GM12878 (cell line): Measurements from ENCODE around the gene CCN2. TPM values are rescaled to one million over a fixed set of nuclear protein-coding genes. Genes with fewer than 3 reads are reported as not detected.

ENCODE experiments used
- ATAC-seq: fragments of 200-7000 bp; cut with Tn5 transposase; 3 replicates; pipeline ENCODE4 v1.9.1; 2020; ENCODE audit warnings: mild to moderate bottlenecking, moderate library complexity
- BruUV-seq: library from RNA; stranded (reverse); fragments of 400-500 nt; replicated peaks from 2 replicates; lab custom pipeline; 2021; lab: Mats Ljungman, UMichigan
- CTCF ChIA-PET: fragments of 300-600 bp; sonication (Branson Sonifier 250); formaldehyde crosslinking; extraction: SDS; loops from one replicate; lab custom pipeline; 2021; ENCODE audit warnings: inconsistent platforms; lab: Yijun Ruan, JAX
- POLR2A ChIA-PET: fragments of 350-600 bp; formaldehyde crosslinking; extraction: SDS; loops from one replicate; lab custom pipeline; 2021; ENCODE audit warnings: inconsistent platforms; lab: Charles Lee
- RAD21 ChIA-PET: fragments of 300-600 bp; sonication (Branson Sonifier 250); formaldehyde crosslinking; loops from one replicate; lab custom pipeline; 2023; ENCODE audit warnings: antibody characterized with exemption; ENCODE audit not compliant: unreplicated experiment; lab: Charles Lee
- SMC1A ChIA-PET: fragments of 300-600 bp; sonication (Branson Sonifier 250); formaldehyde crosslinking; loops from one replicate; lab custom pipeline; 2023; ENCODE audit not compliant: unreplicated experiment, uncharacterized antibody; lab: Charles Lee
- DNase-seq: peaks from one replicate; pipeline ENCODE4 v3.0.0-alpha.2; 2011; ENCODE audit warnings: low read depth, low spot score
- FAIRE-seq: peaks from 3 replicates; lab custom pipeline; 2011; peaks lifted over from hg19 to GRCh38; lab: Jason Lieb, UNC
- H2AFZ ChIP-seq: 2 replicates; pipeline ENCODE4 v1.6.0; 2011; ENCODE audit warnings: low read depth, low read length, control low read depth; ENCODE audit not compliant: control insufficient read depth
- H3K27ac ChIP-seq: 2 replicates; pipeline ENCODE4 v1.5.1; 2011; ENCODE audit warnings: control low read depth; ENCODE audit not compliant: control insufficient read depth, insufficient read depth
- H3K27me3 ChIP-seq, 2 experiments: replicated peaks in 1 of 2; 2 replicates each; pipeline versions ENCODE4 v1.6.0 to v1.6.1; 2011; ENCODE audit warnings: low read length in 1 of 2; ENCODE audit not compliant: control insufficient read depth in 2 of 2, insufficient read depth in 2 of 2
- H3K36me3 ChIP-seq, 2 experiments: 2 replicates each; pipeline ENCODE4 v1.5.1; 2011; ENCODE audit warnings: low read length in 1 of 2; ENCODE audit not compliant: control insufficient read depth in 2 of 2, insufficient read depth in 2 of 2
- H3K4me1 ChIP-seq: 2 replicates; pipeline ENCODE4 v1.6.1; 2011; ENCODE audit warnings: mild to moderate bottlenecking, low read length, moderate library complexity, mixed read lengths; ENCODE audit not compliant: control insufficient read depth, insufficient read depth
- H3K4me2 ChIP-seq: 2 replicates; pipeline ENCODE4 v1.6.0; 2011; ENCODE audit warnings: control low read depth; ENCODE audit not compliant: control insufficient read depth, insufficient read depth
- H3K4me3 ChIP-seq: fragments of 200-600 bp; sonication (generic); 2 replicates; pipeline ENCODE4 v1.5.1; 2016
- H3K79me2 ChIP-seq: 2 replicates; pipeline ENCODE4 v1.6.0; 2011; ENCODE audit warnings: low read length; ENCODE audit not compliant: control insufficient read depth, insufficient read depth
- H3K9ac ChIP-seq: 2 replicates; pipeline ENCODE4 v1.8.0; 2011; ENCODE audit warnings: low read length, control low read depth, mixed read lengths; ENCODE audit not compliant: control insufficient read depth, insufficient read depth
- H3K9me3 ChIP-seq: replicated peaks from 3 replicates; pipeline ENCODE4 v1.5.1; 2011; ENCODE audit warnings: mild to moderate bottlenecking, low read length; ENCODE audit not compliant: control insufficient read depth, insufficient read depth
- H4K20me1 ChIP-seq: 2 replicates; pipeline ENCODE4 v1.6.0; 2011; ENCODE audit not compliant: control insufficient read depth, insufficient read depth
- BCL11A ChIP-seq: IDR thresholded peaks from 2 replicates; pipeline ENCODE4 v1.6.1; 2011; ENCODE audit warnings: low read depth, low read length
- FOS ChIP-seq: IDR thresholded peaks from 3 replicates; pipeline ENCODE4 v1.6.1; 2011; ENCODE audit warnings: borderline replicate concordance; ENCODE audit not compliant: insufficient read length; ENCODE audit errors: extremely low read depth
- MEF2B ChIP-seq: fragments of 450-650 bp; IDR thresholded peaks from 2 replicates; pipeline ENCODE4 v1.6.1; 2018; ENCODE audit warnings: mild to moderate bottlenecking, moderate library complexity; ENCODE audit not compliant: partially characterized antibody, poor library complexity, severe bottlenecking
- NFIC ChIP-seq: IDR thresholded peaks from 2 replicates; pipeline ENCODE4 v1.6.1; 2012; ENCODE audit warnings: low read depth, mild to moderate bottlenecking, inconsistent platforms, low read length, moderate library complexity
- RB1 ChIP-seq: fragments of 450-650 bp; formaldehyde crosslinking; IDR thresholded peaks from 2 replicates; pipeline ENCODE4 v1.6.1; 2017; ENCODE audit warnings: mild to moderate bottlenecking, borderline replicate concordance
- RUNX3 ChIP-seq: IDR thresholded peaks from 2 replicates; pipeline ENCODE4 v1.6.1; 2012; ENCODE audit warnings: low read length, inconsistent platforms
- TCF7 ChIP-seq: IDR thresholded peaks from 2 replicates; pipeline ENCODE4 v1.6.1; 2014; ENCODE audit warnings: antibody characterized with exemption, borderline replicate concordance
- YBX1 ChIP-seq: fragments of 450-650 bp; IDR thresholded peaks from 2 replicates; pipeline ENCODE4 v1.6.1; 2016; ENCODE audit warnings: antibody characterized with exemption
- ZSCAN29 ChIP-seq: fragments of 450-650 bp; IDR thresholded peaks from 2 replicates; pipeline ENCODE4 v1.6.1; 2017; ENCODE audit warnings: mild to moderate bottlenecking, moderate library complexity
- WGBS: methylation state at CpG from one replicate; pipeline ENCODE4 v1.1.6; 2016; ENCODE audit warnings: low lambda C conversion rate; ENCODE audit not compliant: insufficient replicate concordance, insufficient coverage; ENCODE audit errors: missing lambda C conversion rate; 5-methylcytosine and 5-hydroxymethylcytosine counted together
- in situ Hi-C: fragments of 300-500 bp; cut with MboI; formaldehyde crosslinking; loops from 9 replicates; pipeline ENCODE4 v1.14.3; 2018; ENCODE audit warnings: mixed read lengths
- intact Hi-C: fragments of 100-400 bp; cut with micrococcal nuclease; formaldehyde crosslinking; loops from one replicate; pipeline ENCODE4 v1.14.2; 2022; ENCODE audit not compliant: unreplicated experiment
- polyA plus RNA-seq, 11 experiments: library from polyadenylated mRNA; depleted of rRNA in 4 of 11; unstranded in 6 of 11; stranded (reverse) in 5 of 11; fragments of >200 nt; fragmentation: Nextera tagmentation in 4 of 11; fragmentation: Illumina TruSeq in 1 of 11; extraction: Ambion mirVana in 4 of 11; extraction: Trizol in 1 of 11; gene quantifications; 1 replicate in 1 of 11; 2 replicates in 10 of 11; pipeline versions ENCODE4 v1.2.1 to v1.2.3, GENCODE V29; 2011 to 2016; ENCODE audit warnings: inconsistent platforms in 2 of 11, missing spikeins in 2 of 11, low read depth in 1 of 11
- total RNA-seq, 4 experiments: library from RNA; depleted of rRNA in 3 of 4; stranded (reverse); fragments of >200 nt in 3 of 4; fragmentation: Illumina TruSeq in 1 of 4; extraction: Trizol in 1 of 4; gene quantifications; 2 replicates each; pipeline versions ENCODE4 v1.2.1 to v1.2.3, GENCODE V29; 2013 to 2021

The CCN2 gene
- total and polyA plus RNA-seq, 10 of the 15 experiments (the other 5 are each of a cell fraction or from before 2014, with no cell fraction given): 0.26 to 0.62 (median 0.44) TPM; not detected in 7

DNA sequence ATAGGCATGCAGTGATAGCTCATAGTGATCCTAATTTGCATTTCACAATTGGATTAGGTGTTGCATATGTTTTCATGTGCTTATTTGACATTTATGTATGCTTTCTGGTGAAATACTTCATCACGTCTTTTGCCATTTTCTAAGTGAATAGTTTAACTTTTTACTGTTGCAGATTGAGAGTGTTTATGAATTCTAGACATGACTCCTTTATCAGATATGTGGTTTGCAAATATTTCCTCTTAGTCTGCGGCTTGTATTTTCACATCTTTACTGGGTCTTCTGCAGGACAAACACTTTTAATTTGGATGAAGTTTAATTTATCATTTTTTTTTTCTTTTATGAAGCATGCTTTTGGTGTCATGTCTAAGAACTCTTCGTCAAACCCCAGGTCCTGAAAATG is 39.2 kb downstream of the CCN2 start:
- BruUV-seq: no TSS peak
- no peaks in the 10 kb centered on the region for H3K27me3 ChIP-seq
- DNase-seq (no peak), FAIRE-seq (no peak), ATAC-seq (no peak)
- H3K27ac ChIP-seq: no peak overlapping the region
- in situ Hi-C loops (loop anchor here (10.0 kb wide), 1 partner anchor 217 kb away; no protein-coding TSS in a partner anchor), intact Hi-C loops (loop anchor here (10.0 kb wide), 1 partner anchor 573 kb away; no protein-coding TSS in a partner anchor)
- no peaks in the 10 kb centered on the region for H4K20me1 ChIP-seq
- H3K9ac ChIP-seq: no peak overlapping the region
- H3K4me3 ChIP-seq: no peak overlapping the region
- ChIA-PET POLR2A (no interaction called here), SMC1A (interaction anchor here (0.8 kb wide), 1 partner anchor 217 kb away, joined by 4 read pairs; no protein-coding TSS in a partner anchor), CTCF (interaction anchor here (4.2 kb wide), 1 partner anchor 217 kb away, joined by 41 read pairs; no protein-coding TSS in a partner anchor), RAD21 (no interaction called here)
- no peaks in the 10 kb centered on the region; the same call in 2 of the 3 replicates for H3K9me3 ChIP-seq
- no peak overlapping the region for H3K4me2 ChIP-seq
- H3K4me1 ChIP-seq: no peaks in the 10 kb centered on the region
- H3K79me2 ChIP-seq: no peaks in the 10 kb centered on the region
- TF ChIP-seq ZSCAN29 (no peak), FOS (no peak), RUNX3 (no peak), RB1 (no peak), YBX1 (no peak), NFIC (no peak), BCL11A (no peak), TCF7 (no peak)
- no peaks in the 10 kb centered on the region for H3K36me3 ChIP-seq
- WGBS: 11% methylated on average over 3 of the region's 3 CpGs
- H2AFZ ChIP-seq: no peak overlapping the region

DNA sequence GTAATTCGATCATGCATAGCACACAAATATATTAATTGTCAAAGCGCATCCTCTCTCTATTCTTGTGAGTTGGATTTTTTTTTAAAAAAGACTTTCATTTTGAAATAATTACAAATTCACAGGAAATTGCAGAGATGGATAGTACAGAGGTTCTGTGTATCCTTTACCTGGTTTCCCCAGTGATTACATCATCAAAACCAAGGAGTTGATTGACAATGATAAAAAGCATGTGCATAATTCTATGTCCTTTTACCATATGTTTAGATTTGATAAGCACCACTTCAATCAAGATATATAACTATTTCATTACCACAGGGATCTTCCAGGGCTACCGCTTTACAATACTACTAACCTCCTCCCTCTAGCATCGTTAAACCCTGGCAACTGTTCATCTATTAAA is 40.2 kb downstream of the CCN2 start:
- BruUV-seq: no TSS peak
- ChIA-PET CTCF (interaction anchor here (0.6 to 4.2 kb wide), 8 partner anchors 14 to 387 kb away, joined by 3 to 41 read pairs (median 4); no protein-coding TSS in a partner anchor), POLR2A (interaction anchor here (0.6 kb wide), 1 partner anchor 1008 kb away, joined by 4 read pairs; no protein-coding TSS in a partner anchor), RAD21 (interaction anchor here (0.7 kb wide), 1 partner anchor 311 kb away, joined by 3 read pairs; no protein-coding TSS in a partner anchor), SMC1A (interaction anchor here (0.8 to 1.8 kb wide), 4 partner anchors 94 to 217 kb away, joined by 3 to 7 read pairs (median 4); no protein-coding TSS in a partner anchor)
- TF ChIP-seq MEF2B: no peak
- ATAC-seq: no peak
- H3K27ac ChIP-seq: no peak overlapping the region
- no peaks in the 10 kb centered on the region for H3K79me2 ChIP-seq
- no peaks in the 10 kb centered on the region for H3K36me3 ChIP-seq
- H3K9ac ChIP-seq: no peak overlapping the region
- no peak for DNase-seq
- WGBS: 46% methylated on average over 4 of the region's 4 CpGs
- no peaks in the 10 kb centered on the region; the same call in 2 of the 3 replicates for H3K9me3 ChIP-seq
- no peaks in the 10 kb centered on the region for H3K4me1 ChIP-seq
- in situ Hi-C loops: loop anchor here (10.0 kb wide), 1 partner anchor 216 kb away; no protein-coding TSS in a partner anchor
- no peak for FAIRE-seq
- no peak overlapping the region for H2AFZ ChIP-seq
- H3K4me3 ChIP-seq: no peak overlapping the region
- H3K4me2 ChIP-seq: no peak overlapping the region
- no peaks in the 10 kb centered on the region for H4K20me1 ChIP-seq
- intact Hi-C loops: loop anchor here (1.0 to 10.0 kb wide), 2 partner anchors 216 to 574 kb away; no protein-coding TSS in a partner anchor
- no peaks in the 10 kb centered on the region for H3K27me3 ChIP-seq
